HG03095 (cell line): ENCODE measurements around the gene IFNA13.
A peak's percentile ranks its signal among the peaks of the same experiment; 100 is the strongest.

ENCODE experiments used
- ATAC-seq: cut with Tn5 transposase; IDR thresholded peaks from one replicate; pipeline ENCODE4 v1.9.1; 2021; ENCODE audit warnings: moderate library complexity; ENCODE audit not compliant: unreplicated experiment

IFNA13 gene

GRCh38 chr9:21357479-21358460, 10.1 kb downstream of the IFNA13 start:
- ATAC-seq: peak; percentile 85

- no peak for ATAC-seq
Measured at GRCh38 chr9:21350787-21351186, 17.1 kb downstream of the IFNA13 start, which contains the start of gene IFNA6. Gene IFNA6, minus strand, starts transcription at chr9:21350887. Its CDS starts 0 bp downstream, at chr9:21350887.

GRCh38 chr9:21348430-21348970, 19.4 kb downstream of the IFNA13 start:
- no peak for ATAC-seq

GRCh38 chr9:21340735-21341134, 27.1 kb downstream of the IFNA13 start:
- no peak for ATAC-seq

- no peak for ATAC-seq
Measured at GRCh38 chr9:21336457-21336856, 31.4 kb downstream of the IFNA13 start.

GRCh38 chr9:21334701-21335632, 32.9 kb downstream of the IFNA13 start, which contains the start of gene KLHL9:
Gene KLHL9, minus strand, starts transcription at chr9:21335404. Its CDS starts 545 bp downstream, at chr9:21334859.
- ATAC-seq: peak; percentile 82

- no peak for ATAC-seq
Measured at GRCh38 chr9:21333226-21333625, 34.6 kb downstream of the IFNA13 start.

GRCh38 chr9:21331676-21332402, 36.0 kb downstream of the IFNA13 start:
- ATAC-seq: no peak

- no peak for ATAC-seq
Measured at GRCh38 chr9:21326526-21327139, 41.2 kb downstream of the IFNA13 start.

- no peak for ATAC-seq
Measured at GRCh38 chr9:21324047-21324446, 43.8 kb downstream of the IFNA13 start.

- no peak for ATAC-seq
Measured at GRCh38 chr9:21322911-21323461, 44.9 kb downstream of the IFNA13 start.

GRCh38 chr9:21320465-21320864, 47.4 kb downstream of the IFNA13 start:
- ATAC-seq: no peak

- peak; percentile 81 for ATAC-seq
Measured at GRCh38 chr9:21317956-21318923, 49.6 kb downstream of the IFNA13 start.
